PC-9 (cell line): Measurements from ENCODE around the gene PFKFB4. TPM values are rescaled to one million over a fixed set of nuclear protein-coding genes. Genes with fewer than 3 reads are reported as not detected.

Experiments
- BruUV-seq: library from RNA; stranded (reverse); fragments of 400-500 nt; replicated peaks from 2 replicates; lab custom pipeline; 2021; lab: Mats Ljungman, UMichigan
- CTCF ChIA-PET: fragments of 300-600 bp; sonication (Branson Sonifier 250); formaldehyde crosslinking; loops from one replicate; lab custom pipeline; 2022; ENCODE audit warnings: antibody characterized with exemption; lab: Charles Lee
- POLR2A ChIA-PET: fragments of 300-600 bp; sonication (Branson Sonifier 250); formaldehyde crosslinking; loops from one replicate; lab custom pipeline; 2022; ENCODE audit warnings: antibody characterized with exemption; ENCODE audit not compliant: unreplicated experiment; lab: Charles Lee
- DNase-seq, 2 experiments: peaks; one replicate each; pipeline versions ENCODE4 v3.0.0 to v3.0.0-alpha.2; 2015 to 2022; ENCODE audit warnings: mixed read lengths in 1 of 2
- H2AFZ ChIP-seq: fragments of 200-600 bp; sonication (generic); 2 replicates; pipeline ENCODE4 v1.8.1; 2017; ENCODE audit warnings: antibody characterized with exemption
- H3F3A ChIP-seq: fragments of 200-600 bp; sonication (generic); 2 replicates; pipeline ENCODE4 v1.8.1; 2017; ENCODE audit warnings: antibody characterized with exemption, mild to moderate bottlenecking, low read depth; ENCODE audit not compliant: insufficient read depth
- H3K27ac ChIP-seq: fragments of 200-600 bp; sonication (generic); 2 replicates; pipeline ENCODE4 v1.6.1; 2016; ENCODE audit warnings: mixed run types
- H3K27me3 ChIP-seq: fragments of 200-600 bp; sonication (generic); 2 replicates; pipeline ENCODE4 v1.6.1; 2016; ENCODE audit warnings: low read depth, mixed run types; ENCODE audit not compliant: insufficient read depth
- H3K36me3 ChIP-seq: fragments of 200-600 bp; sonication (generic); 2 replicates; pipeline ENCODE4 v1.6.1; 2016; ENCODE audit warnings: low read depth, mixed run types
- H3K4me1 ChIP-seq: fragments of 200-600 bp; sonication (generic); replicated peaks from 2 replicates; pipeline ENCODE4 v1.6.1; 2016; ENCODE audit warnings: mixed run types; ENCODE audit not compliant: insufficient read depth
- H3K4me2 ChIP-seq: fragments of 200-600 bp; sonication (generic); 2 replicates; pipeline ENCODE4 v1.6.1; 2017; ENCODE audit warnings: mixed run types
- H3K4me3 ChIP-seq: fragments of 200-600 bp; sonication (generic); 2 replicates; pipeline ENCODE4 v1.6.1; 2016; ENCODE audit warnings: mixed run types
- H3K79me2 ChIP-seq: fragments of 200-600 bp; sonication (generic); 2 replicates; pipeline ENCODE4 v1.6.1; 2017; ENCODE audit warnings: low read depth, mixed run types
- H3K9me2 ChIP-seq: fragments of 200-600 bp; sonication (generic); 2 replicates; pipeline ENCODE4 v1.8.1; 2017; ENCODE audit warnings: mild to moderate bottlenecking; ENCODE audit not compliant: insufficient read depth
- H3K9me3 ChIP-seq: fragments of 200-600 bp; sonication (generic); 2 replicates; pipeline ENCODE4 v1.8.1; 2016; ENCODE audit warnings: low read depth; ENCODE audit not compliant: insufficient read depth
- H4K20me1 ChIP-seq: fragments of 200-600 bp; sonication (generic); 2 replicates; pipeline ENCODE4 v1.8.1; 2017; ENCODE audit not compliant: insufficient read depth
- CTCF ChIP-seq: fragments of 200-600 bp; sonication (generic); conservative IDR thresholded peaks from 2 replicates; pipeline ENCODE4 v1.6.1; 2017; ENCODE audit warnings: mixed run types, antibody characterized with exemption, mild to moderate bottlenecking, moderate library complexity
- EZH2 ChIP-seq: fragments of 200-600 bp; sonication (generic); IDR thresholded peaks from 2 replicates; pipeline ENCODE4 v1.8.0; 2017; ENCODE audit warnings: antibody characterized with exemption, low read depth
- intact Hi-C: fragments of 100-400 bp; cut with micrococcal nuclease; formaldehyde crosslinking; loops from one replicate; pipeline ENCODE4 v1.10.0; 2022; ENCODE audit not compliant: unreplicated experiment
- total RNA-seq: library from RNA; stranded (reverse); gene quantifications from 2 replicates; pipeline ENCODE4 v1.2.3, GENCODE V29; 2021

The PFKFB4 gene
- total RNA-seq, 1 experiment from 2014 or later: 13.3 TPM

GRCh38 chr3:48564667-48565066 lies 8.1 kb upstream of the PFKFB4 start:
- H3F3A ChIP-seq: peaks cover 8% of the 10 kb centered on the region; the same call in 1 of the 2 replicates
- no peaks in the 10 kb centered on the region for H3K9me2 ChIP-seq
- no peaks in the 10 kb centered on the region for H4K20me1 ChIP-seq
- H3K79me2 ChIP-seq: no peaks in the 10 kb centered on the region
- intact Hi-C loops: no loop called here
- ChIA-PET POLR2A (no interaction called here), CTCF (no interaction called here)
- no peak for TF ChIP-seq EZH2
- no peak for TF ChIP-seq CTCF
- H3K9me3 ChIP-seq: no peaks in the 10 kb centered on the region
- H3K27ac ChIP-seq: no peak overlapping the region
- DNase-seq: no peak
- H3K4me1 ChIP-seq: 0 out of 2 replicates have a peak, but pooled peaks cover 6% of the 10 kb centered on the region
- no peak overlapping the region for H3K4me3 ChIP-seq
- H3K27me3 ChIP-seq: no peaks in the 10 kb centered on the region
- BruUV-seq: TSS peak; percentile 47
- no peak overlapping the region for H3K4me2 ChIP-seq
- no peak overlapping the region for H2AFZ ChIP-seq
- no peaks in the 10 kb centered on the region for H3K36me3 ChIP-seq

- ChIA-PET CTCF (no interaction called here), POLR2A (no interaction called here)
- BruUV-seq: no TSS peak
- Histone ChIP-seq H3K27me3 (no peaks in the 10 kb centered on the region), H2AFZ (no peak overlapping the region), H4K20me1 (no peaks in the 10 kb centered on the region), H3F3A (peaks cover 8% of the 10 kb centered on the region; the same call in 1 of the 2 replicates), H3K27ac (no peak overlapping the region), H3K9me3 (no peaks in the 10 kb centered on the region), H3K4me3 (no peak overlapping the region), H3K9me2 (no peaks in the 10 kb centered on the region), H3K4me1 (peaks cover 7% of the 10 kb centered on the region; the same call in 1 of the 2 replicates), H3K4me2 (peak overlapping the region; percentile 16; the same call in 1 of the 2 replicates), H3K79me2 (no peaks in the 10 kb centered on the region), H3K36me3 (no peaks in the 10 kb centered on the region)
- TF ChIP-seq EZH2: no peak
- TF ChIP-seq CTCF: no peak
- intact Hi-C loops: no loop called here
- peak in 1 of 2 experiments; percentile 63 for DNase-seq
Observed at GRCh38 chr3:48564022-48564421, 7.4 kb upstream of the PFKFB4 start.

GRCh38 chr3:48563382-48563918 lies 6.8 kb upstream of the PFKFB4 start, which contains the start of gene UCN2:
Gene UCN2, minus strand, starts transcription at chr3:48563781. Its CDS starts 657 bp downstream, at chr3:48563124.
- Histone ChIP-seq H3K4me2 (peak within 1 kb of the TSS; percentile 16; the same call in 1 of the 2 replicates), H3F3A (peaks cover 11% of the 10 kb centered on the region; the same call in 1 of the 2 replicates), H3K36me3 (no peaks in the 10 kb centered on the region), H4K20me1 (no peaks in the 10 kb centered on the region), H3K27ac (no peak within 1 kb of the TSS), H3K4me1 (peaks cover 13% of the 10 kb centered on the region), H3K27me3 (no peaks in the 10 kb centered on the region), H2AFZ (no peak within 1 kb of the TSS), H3K4me3 (no peak within 1 kb of the TSS), H3K79me2 (no peaks in the 10 kb centered on the region), H3K9me2 (no peaks in the 10 kb centered on the region), H3K9me3 (no peaks in the 10 kb centered on the region)
- DNase-seq: no peak
- BruUV-seq: no TSS peak
- no peak for TF ChIP-seq EZH2
- TF ChIP-seq CTCF: no peak
- CTCF ChIA-PET: no interaction called here
- POLR2A ChIA-PET: no interaction called here
- intact Hi-C loops: no loop called here
